H1 (cell line): ENCODE measurements around the gene PKD1. TPM values are rescaled to one million over a fixed set of nuclear protein-coding genes. Genes with fewer than 3 reads are reported as not detected.

ENCODE experiments used
- CHD7 ChIP-seq: fragments of 300-600 bp; sonication (generic); IDR thresholded peaks from 2 replicates; pipeline ENCODE4 v1.7.1; 2012; ENCODE audit warnings: low read length, moderate library complexity, mild to moderate bottlenecking, inconsistent platforms; ENCODE audit not compliant: insufficient replicate concordance
- HDAC6 ChIP-seq: IDR thresholded peaks from one replicate; pipeline ENCODE4 v1.7.1; 2012; ENCODE audit warnings: low read depth, mild to moderate bottlenecking, inconsistent platforms, low read length, moderate library complexity
- polyA plus RNA-seq, 7 experiments: library from polyadenylated mRNA; depleted of rRNA in 3 of 7; stranded (reverse) in 5 of 7; unstranded in 2 of 7; fragments of >200 nt in 5 of 7; fragments of 200-250 nt in 2 of 7; gene quantifications; 1 replicate in 5 of 7; 2 replicates in 1 of 7; 4 replicates in 1 of 7; pipeline versions ENCODE4 v1.2.1 to v1.2.3, GENCODE V29; 2011 to 2013; ENCODE audit warnings: missing spikeins in 2 of 7, mixed read lengths in 2 of 7
- total RNA-seq: library from RNA; stranded (reverse); fragmentation: NEBNext Ultra II Directional; extraction: Animal tissue kit (Norgen Biotek cat#: 25700); gene quantifications from 2 replicates; pipeline ENCODE4 v1.2.1, GENCODE V29; 2021

Gene PKD1
- total and polyA plus RNA-seq, 2 of the 8 experiments (the other 6 are each of a cell fraction or from before 2014, with no cell fraction given): 40.6 to 52.7 TPM

- TF ChIP-seq CHD7 (no peak), HDAC6 (no peak)
Observed at GRCh38 chr16:2166263-2167067, 30.8 kb upstream of the PKD1 start (continued).
